Peyer's patch (tissue), 4 donors: Measurements from ENCODE around the gene TRMT112. TPM values are rescaled to one million over a fixed set of nuclear protein-coding genes. Genes with fewer than 3 reads are reported as not detected.

Source experiments
- DNase-seq, 3 donors: peaks; one replicate each; pipeline ENCODE4 v3.0.0-alpha.2; 2017 to 2019
- H3K27ac ChIP-seq, 4 donors: fragments of 200-600 bp; sonication (generic); one replicate each; pipeline ENCODE4 v1.5.1; 2016 to 2019
- H3K27me3 ChIP-seq, 2 donors: fragments of 200-600 bp; sonication (generic); one replicate each; pipeline ENCODE4 v1.5.1; 2019
- H3K36me3 ChIP-seq, 3 donors: fragments of 200-600 bp; sonication (generic); one replicate each; pipeline ENCODE4 v1.5.1; 2016 to 2019
- H3K4me1 ChIP-seq, 4 donors: fragments of 200-600 bp; sonication (generic); one replicate each; pipeline ENCODE4 v1.5.1; 2016 to 2019
- H3K4me3 ChIP-seq, 4 donors: fragments of 200-600 bp; sonication (generic); 1 replicate in 3 of 4; 2 replicates in 1 of 4; pipeline ENCODE4 v1.5.1; 2016 to 2019; ENCODE audit warnings: mild to moderate bottlenecking in 1 of 4
- H3K9me3 ChIP-seq, 4 donors: fragments of 200-600 bp; sonication (generic); one replicate each; pipeline ENCODE4 v1.5.1; 2016 to 2019; ENCODE audit warnings: mild to moderate bottlenecking in 1 of 4
- POLR2A ChIP-seq, 2 donors: fragments of 450-650 bp; IDR thresholded peaks; one replicate each; pipeline ENCODE4 v1.5.1; 2017; ENCODE audit warnings: antibody characterized with exemption in 2 of 2, mild to moderate bottlenecking in 2 of 2, moderate library complexity in 2 of 2
- total RNA-seq, 4 donors: library from RNA; depleted of rRNA; stranded (reverse); fragments of >200 nt; gene quantifications; one replicate each; pipeline ENCODE4 v1.1.0, GENCODE V29; 2016
- TF ChIP-seq, protein P1 (sequence below), 6 experiments: fragments of 450-650 bp in 4 of 6; fragments of 200-600 bp in 2 of 6; sonication (generic) in 1 of 6; IDR thresholded peaks; one replicate each; pipeline ENCODE4 v1.5.1; 2017 to 2019; ENCODE audit warnings: antibody characterized with exemption in 6 of 6, mild to moderate bottlenecking in 3 of 6, moderate library complexity in 1 of 6

Gene TRMT112
- total RNA-seq, 4 donors from 2014 or later, result 55.3 to 163 (median 63.1) TPM

DNA sequence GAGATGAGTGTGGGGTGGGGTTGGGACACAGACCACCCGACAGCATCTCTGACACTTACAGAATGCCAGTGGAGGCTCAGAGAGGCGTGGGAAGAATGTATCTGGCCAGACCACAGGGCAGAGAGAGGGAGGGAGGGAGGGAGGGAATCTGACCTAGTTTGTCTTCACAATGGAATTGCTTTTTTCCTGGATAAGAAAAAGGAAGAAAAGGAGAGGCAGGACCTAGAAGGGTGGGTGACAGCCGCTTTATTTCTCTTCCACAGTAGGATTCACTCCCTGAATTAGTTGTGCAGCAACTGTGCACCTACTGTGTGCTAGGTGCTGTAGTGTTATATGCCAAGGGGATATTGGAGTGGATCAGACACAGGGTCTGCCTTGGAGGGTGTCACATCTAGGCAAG, 22.6 kb downstream of the TRMT112 start:
- peaks cover 0 to 25% (median 17%) of the 10 kb centered on the region in 4 donors for H3K4me1 ChIP-seq
- H3K27me3 ChIP-seq, result peaks cover 0 to 66% of the 10 kb centered on the region in 2 donors
- TF ChIP-seq, protein P1, sequence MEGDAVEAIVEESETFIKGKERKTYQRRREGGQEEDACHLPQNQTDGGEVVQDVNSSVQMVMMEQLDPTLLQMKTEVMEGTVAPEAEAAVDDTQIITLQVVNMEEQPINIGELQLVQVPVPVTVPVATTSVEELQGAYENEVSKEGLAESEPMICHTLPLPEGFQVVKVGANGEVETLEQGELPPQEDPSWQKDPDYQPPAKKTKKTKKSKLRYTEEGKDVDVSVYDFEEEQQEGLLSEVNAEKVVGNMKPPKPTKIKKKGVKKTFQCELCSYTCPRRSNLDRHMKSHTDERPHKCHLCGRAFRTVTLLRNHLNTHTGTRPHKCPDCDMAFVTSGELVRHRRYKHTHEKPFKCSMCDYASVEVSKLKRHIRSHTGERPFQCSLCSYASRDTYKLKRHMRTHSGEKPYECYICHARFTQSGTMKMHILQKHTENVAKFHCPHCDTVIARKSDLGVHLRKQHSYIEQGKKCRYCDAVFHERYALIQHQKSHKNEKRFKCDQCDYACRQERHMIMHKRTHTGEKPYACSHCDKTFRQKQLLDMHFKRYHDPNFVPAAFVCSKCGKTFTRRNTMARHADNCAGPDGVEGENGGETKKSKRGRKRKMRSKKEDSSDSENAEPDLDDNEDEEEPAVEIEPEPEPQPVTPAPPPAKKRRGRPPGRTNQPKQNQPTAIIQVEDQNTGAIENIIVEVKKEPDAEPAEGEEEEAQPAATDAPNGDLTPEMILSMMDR (IDR thresholded peaks at IDR 0.05), result no peak
- no peak for TF ChIP-seq POLR2A (IDR thresholded peaks at IDR 0.05)
- no peaks in the 10 kb centered on the region for H3K9me3 ChIP-seq
- no peak overlapping the region for H3K4me3 ChIP-seq
- no peak overlapping the region for H3K27ac ChIP-seq
- no peaks in the 10 kb centered on the region for H3K36me3 ChIP-seq
- no peak for DNase-seq

DNA sequence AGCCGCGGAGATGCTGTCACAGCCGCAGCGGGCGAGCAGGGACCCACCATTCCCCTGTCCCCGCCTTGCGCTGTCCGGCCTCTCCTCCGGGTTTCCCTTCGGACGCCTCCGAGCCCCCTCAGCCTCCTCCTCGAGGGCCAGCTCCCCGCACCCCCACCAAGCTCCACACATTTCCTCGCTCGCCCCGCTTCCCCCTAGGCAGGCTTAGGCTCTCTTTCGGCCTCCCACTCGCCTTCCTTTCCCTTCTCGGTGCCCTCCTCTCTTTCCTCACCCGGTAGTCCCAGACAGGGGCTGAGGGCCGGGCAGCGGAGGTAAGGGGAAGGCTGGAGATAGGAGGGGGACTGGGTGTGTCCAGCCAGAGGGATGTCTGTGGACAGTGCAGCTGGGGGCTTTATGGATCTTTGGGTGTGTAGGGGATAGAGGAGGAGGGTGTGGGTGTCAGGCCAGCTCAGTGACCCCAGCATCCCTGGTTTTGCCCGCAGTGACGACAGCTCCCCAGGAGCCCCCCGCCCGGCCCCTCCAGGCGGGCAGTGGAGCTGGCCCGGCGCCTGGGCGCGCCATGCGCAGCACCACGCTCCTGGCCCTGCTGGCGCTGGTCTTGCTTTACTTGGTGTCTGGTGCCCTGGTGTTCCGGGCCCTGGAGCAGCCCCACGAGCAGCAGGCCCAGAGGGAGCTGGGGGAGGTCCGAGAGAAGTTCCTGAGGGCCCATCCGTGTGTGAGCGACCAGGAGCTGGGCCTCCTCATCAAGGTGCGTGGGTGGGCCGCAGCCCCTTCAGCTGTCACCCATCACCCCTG, 24.7 kb downstream of the TRMT112 start:
- TF ChIP-seq, protein P1 (IDR thresholded peaks at IDR 0.05), result no peak
- TF ChIP-seq POLR2A (IDR thresholded peaks at IDR 0.05), result no peak
- DNase-seq, result peak in 1 of 3 donors; percentile 43
- Histone ChIP-seq H3K9me3 (no peaks in the 10 kb centered on the region), H3K27ac (no peak overlapping the region), H3K4me3 (peak overlapping the region; percentile 5 to 47 (median 44)), H3K27me3 (peaks cover 0 to 48% of the 10 kb centered on the region in 2 donors), H3K4me1 (peaks cover 0 to 16% (median 11%) of the 10 kb centered on the region in 4 donors), H3K36me3 (no peaks in the 10 kb centered on the region)

DNA sequence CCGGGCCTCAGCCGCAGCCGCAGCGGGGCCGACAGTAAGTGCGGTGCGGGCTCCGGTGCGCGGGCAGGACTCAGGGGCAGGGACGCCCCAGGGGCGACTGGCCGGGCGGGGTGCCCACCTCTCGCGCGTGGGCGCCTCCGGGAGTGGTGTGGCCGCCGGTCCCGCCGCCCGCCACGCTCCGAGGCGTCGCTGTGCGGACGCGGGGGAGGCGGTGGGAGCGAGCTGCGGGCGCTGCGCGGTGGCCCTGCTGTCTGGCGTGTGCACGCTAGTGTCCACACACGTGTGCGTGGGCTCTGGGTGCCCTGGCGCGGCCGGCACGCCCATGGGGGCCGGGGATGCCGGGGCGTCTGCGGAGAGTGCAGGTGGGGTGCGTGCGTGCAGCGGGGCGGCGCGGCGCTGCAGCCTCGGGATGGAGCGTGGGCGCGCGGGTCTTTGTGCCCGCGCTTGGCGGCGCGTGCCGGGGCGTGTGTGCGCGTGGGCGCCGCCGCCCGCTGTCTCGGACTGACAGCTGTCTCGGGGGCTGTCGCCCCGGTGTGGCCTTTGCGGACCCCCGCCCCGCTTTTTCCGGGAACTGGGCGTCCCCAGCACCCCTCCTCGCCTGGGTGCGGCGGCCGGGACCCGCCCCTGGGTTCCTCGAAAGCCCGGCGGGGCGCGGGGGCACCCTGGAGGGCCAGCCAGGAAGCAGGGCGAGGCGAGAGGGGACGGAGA, 25.5 kb downstream of the TRMT112 start:
- Histone ChIP-seq H3K4me1 (peaks cover 0 to 16% (median 11%) of the 10 kb centered on the region in 4 donors), H3K9me3 (no peaks in the 10 kb centered on the region), H3K27me3 (peaks cover 0 to 41% of the 10 kb centered on the region in 2 donors), H3K4me3 (peak overlapping the region; percentile 5 to 47 (median 44)), H3K27ac (no peak overlapping the region), H3K36me3 (no peaks in the 10 kb centered on the region)
- TF ChIP-seq, protein P1 (IDR thresholded peaks at IDR 0.05), result no peak
- TF ChIP-seq POLR2A (IDR thresholded peaks at IDR 0.05), result no peak
- peak in 1 of 3 donors; percentile 48 for DNase-seq

DNA sequence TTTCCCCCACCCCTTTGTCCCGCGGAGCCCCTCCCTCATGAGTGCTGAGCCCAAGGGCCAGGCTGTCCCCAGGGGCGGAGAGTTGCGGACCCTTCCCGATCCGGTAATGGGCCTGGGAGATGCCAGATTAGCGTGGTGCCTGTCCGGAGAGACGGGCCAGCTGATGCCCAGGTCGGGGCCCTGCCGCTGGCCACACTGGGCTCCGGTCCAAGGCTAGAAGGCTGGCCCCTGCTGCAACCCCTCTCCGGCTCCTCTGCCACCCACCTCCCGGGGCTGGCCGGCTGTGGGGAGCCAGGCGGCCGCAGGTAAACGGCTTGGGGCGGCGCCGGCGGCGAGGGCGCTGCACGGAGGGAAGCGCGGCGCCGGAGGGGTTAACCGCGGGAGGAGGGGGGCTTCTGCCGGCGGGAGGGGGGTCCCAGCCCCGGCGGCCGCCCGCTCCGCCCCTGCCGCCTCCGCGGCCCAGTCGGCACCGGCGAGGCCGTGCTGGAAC, 26.1 kb downstream of the TRMT112 start, which contains the start of gene KCNK4:
Gene KCNK4, plus strand, starts transcription at position 41 of the 490 bp plus-strand sequence. CDS start 1,717 bp downstream, outside the sequence.
- TF ChIP-seq, protein P1 (IDR thresholded peaks at IDR 0.05), result no peak
- no peak for TF ChIP-seq POLR2A (IDR thresholded peaks at IDR 0.05)
- Histone ChIP-seq H3K9me3 (no peaks in the 10 kb centered on the region), H3K4me1 (peaks cover 0 to 22% (median 12%) of the 10 kb centered on the region in 4 donors), H3K4me3 (peak within 1 kb of the TSS; percentile 5 to 47 (median 44)), H3K36me3 (no peaks in the 10 kb centered on the region), H3K27me3 (peaks cover 0 to 35% of the 10 kb centered on the region in 2 donors), H3K27ac (no peak within 1 kb of the TSS)
- DNase-seq, result peak in 1 of 3 donors; percentile 41

DNA sequence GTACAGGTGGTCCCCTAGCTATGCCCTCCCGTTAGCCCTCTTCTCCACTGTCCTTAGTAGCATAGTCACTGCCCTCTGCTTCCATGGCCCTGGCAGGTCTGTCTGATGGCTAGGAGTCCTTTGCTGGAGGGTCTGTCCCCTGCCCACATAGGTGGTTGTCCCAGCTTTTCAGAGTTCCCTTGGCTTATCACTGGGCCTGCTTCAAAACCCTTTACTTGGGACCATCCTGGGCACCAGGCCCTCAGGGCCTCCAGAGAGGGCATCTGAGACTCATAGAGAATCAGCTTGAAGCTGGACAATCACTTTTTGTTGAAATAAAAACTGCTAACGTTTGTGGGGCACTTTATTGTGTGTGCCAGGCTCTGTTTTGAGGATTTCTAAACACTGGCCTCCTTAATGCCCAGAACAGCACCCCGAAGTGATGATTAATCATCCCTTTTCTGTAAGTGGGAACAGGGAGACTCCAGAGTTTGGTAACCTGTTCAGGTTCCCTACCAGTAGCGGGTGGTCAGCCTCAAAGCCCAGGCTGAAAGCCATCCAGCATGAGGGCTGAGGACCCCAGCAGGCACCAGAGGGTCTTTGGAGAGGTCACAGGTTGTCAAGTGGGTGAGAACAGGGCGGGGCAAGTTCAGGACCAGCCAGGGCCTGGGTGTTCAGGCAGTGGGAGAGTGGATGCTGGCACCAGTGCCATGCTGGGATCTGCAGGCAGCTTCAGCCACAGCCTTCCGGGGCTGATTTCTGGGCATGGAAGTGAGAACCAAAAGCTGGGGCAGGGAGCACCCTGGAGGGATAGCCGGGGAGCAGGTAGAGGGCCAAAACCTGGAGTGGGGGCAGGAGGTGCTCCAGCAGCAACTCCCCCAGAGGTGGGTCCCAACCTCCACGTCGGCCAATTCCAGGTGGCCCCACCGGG, 26.8 kb downstream of the TRMT112 start:
- peaks cover 0 to 35% of the 10 kb centered on the region in 2 donors for H3K27me3 ChIP-seq

More for the DNA sequence above, 26.8 kb downstream of the TRMT112 start:
- no peak for TF ChIP-seq POLR2A (IDR thresholded peaks at IDR 0.05)
- TF ChIP-seq, protein P1 (IDR thresholded peaks at IDR 0.05), result no peak
- DNase-seq, result peak in 1 of 3 donors; percentile 45
- Histone ChIP-seq H3K36me3 (no peaks in the 10 kb centered on the region), H3K9me3 (no peaks in the 10 kb centered on the region), H3K27ac (no peak overlapping the region), H3K4me1 (peaks cover 0 to 27% (median 16%) of the 10 kb centered on the region in 4 donors), H3K4me3 (no peak overlapping the region)
